ENCODE data around the gene GTF2A1L.

DNA sequence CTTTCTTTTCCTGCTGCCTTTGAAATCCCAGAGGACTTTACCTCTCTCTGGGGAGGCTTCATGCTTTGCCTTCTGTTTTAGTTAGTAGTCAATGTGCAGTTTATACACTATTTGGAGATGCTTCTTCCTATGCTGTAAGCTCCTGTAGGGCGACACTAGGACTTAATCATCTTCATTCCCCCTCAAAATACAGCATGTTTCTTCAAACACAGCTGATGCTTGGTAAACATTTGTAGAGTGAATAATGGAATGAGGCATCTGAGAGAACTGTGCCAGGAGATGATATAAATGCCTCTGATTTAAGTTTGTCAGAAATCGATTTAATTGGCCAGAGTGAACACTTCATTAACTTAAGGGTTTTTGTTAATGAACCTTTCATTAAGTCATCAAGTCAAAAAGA lies 94.5 kb downstream of the GTF2A1L start:
- TF ChIP-seq, protein P1, sequence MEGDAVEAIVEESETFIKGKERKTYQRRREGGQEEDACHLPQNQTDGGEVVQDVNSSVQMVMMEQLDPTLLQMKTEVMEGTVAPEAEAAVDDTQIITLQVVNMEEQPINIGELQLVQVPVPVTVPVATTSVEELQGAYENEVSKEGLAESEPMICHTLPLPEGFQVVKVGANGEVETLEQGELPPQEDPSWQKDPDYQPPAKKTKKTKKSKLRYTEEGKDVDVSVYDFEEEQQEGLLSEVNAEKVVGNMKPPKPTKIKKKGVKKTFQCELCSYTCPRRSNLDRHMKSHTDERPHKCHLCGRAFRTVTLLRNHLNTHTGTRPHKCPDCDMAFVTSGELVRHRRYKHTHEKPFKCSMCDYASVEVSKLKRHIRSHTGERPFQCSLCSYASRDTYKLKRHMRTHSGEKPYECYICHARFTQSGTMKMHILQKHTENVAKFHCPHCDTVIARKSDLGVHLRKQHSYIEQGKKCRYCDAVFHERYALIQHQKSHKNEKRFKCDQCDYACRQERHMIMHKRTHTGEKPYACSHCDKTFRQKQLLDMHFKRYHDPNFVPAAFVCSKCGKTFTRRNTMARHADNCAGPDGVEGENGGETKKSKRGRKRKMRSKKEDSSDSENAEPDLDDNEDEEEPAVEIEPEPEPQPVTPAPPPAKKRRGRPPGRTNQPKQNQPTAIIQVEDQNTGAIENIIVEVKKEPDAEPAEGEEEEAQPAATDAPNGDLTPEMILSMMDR (IDR thresholded peaks at IDR 0.05; ENCODE audit: low read length): no peak
- no peak for TF ChIP-seq EZH2 (IDR thresholded peaks at IDR 0.05; ENCODE audit: borderline replicate concordance, low read length)
